Measurements from ENCODE around the gene R3HCC1L. TPM values are rescaled to one million over a fixed set of nuclear protein-coding genes. Genes with fewer than 3 reads are reported as not detected.
"Not testable (repeated sequence)": the region's sequence is repeated elsewhere in the genome, so short reads cannot be mapped to it uniquely, and the experiment has no call there.

Gene R3HCC1L
- total RNA-seq, 2 experiments from 2014 or later = 13.2 to 13.3 TPM

DNA sequence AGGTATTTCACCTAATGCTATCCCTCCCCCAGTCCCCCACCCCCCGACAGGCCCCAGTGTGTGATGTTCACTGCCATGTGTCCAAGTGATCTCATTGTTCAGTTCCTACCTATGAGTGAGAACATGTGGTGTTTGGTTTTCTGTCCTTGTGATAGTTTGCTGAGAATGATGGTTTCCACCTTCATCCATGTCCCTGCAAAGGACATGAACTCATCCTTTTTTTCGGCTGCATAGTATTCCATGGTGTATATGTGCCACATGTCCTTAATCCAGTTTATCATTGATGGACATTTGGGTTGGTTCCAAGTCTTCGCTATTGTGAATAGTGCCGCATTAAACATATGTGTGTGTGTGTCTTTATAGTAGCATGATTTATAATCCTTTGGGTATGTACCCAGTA lies 56.3 kb downstream of the R3HCC1L start:
- H3K27ac Mint-ChIP-seq; H3K4me3 Mint-ChIP-seq; intact Hi-C loops (cut with micrococcal nuclease); POLR2A ChIA-PET; H3K27me3 Mint-ChIP-seq; CTCF ChIA-PET; DNase-seq: not testable (repeated sequence)
- Mint-ChIP-seq H3K9me3 (peaks cover 18% of the 10 kb centered on the region), H3K4me1 (ENCODE audit: low read depth) (peaks cover 18% of the 10 kb centered on the region), H3K36me3 (peaks cover 57% of the 10 kb centered on the region)

DNA sequence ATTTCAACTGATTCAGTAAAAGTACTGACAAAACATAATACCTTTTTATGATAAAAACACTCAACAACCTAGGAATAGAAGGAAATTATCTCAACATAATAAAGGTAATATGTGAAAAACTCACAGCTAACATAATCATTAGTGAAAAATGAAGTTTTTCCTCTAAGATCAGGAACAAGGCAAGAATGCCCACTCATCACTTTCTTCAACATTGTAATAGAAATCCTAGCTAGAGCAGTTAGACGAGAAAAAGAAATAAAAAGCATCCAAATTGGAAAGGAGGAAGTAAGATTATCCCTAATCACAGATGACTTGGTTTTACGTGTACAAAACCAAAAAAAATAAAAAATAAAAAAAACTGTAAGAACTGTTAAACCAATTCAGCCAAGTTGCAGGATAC lies 58.6 kb downstream of the R3HCC1L start:
- peaks cover 44% of the 10 kb centered on the region for H3K36me3 Mint-ChIP-seq

DNA sequence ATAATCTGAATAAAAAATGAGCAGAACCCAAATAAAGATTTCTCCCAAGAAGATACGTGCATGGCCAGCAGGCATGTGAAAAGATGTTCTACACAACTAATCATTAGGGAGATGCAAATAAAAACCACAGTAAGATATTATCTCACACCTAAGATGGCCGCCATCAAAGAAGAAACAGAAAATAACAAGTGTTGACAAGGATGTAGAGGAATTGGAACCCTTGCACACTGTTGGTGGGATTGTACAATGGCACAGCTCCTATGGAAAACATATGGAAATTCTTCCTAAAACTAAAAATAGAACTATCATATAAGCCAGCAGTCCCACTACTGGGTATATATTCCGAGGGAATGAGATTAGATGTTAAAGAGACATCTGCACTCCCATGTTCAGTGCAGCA lies 60.2 kb downstream of the R3HCC1L start:
- H3K9me3 Mint-ChIP-seq = peaks cover 18% of the 10 kb centered on the region
- intact Hi-C loops (cut with micrococcal nuclease) = no loop called here
- no peaks in the 10 kb centered on the region for H3K27me3 Mint-ChIP-seq
- peaks cover 41% of the 10 kb centered on the region for H3K36me3 Mint-ChIP-seq
- CTCF ChIA-PET = no interaction called here
- H3K27ac Mint-ChIP-seq = no peak overlapping the region
- H3K4me1 Mint-ChIP-seq (ENCODE audit: low read depth) = peaks cover 22% of the 10 kb centered on the region
- POLR2A ChIA-PET = no interaction called here
- DNase-seq = no peak
- no peak overlapping the region for H3K4me3 Mint-ChIP-seq

More for the DNA sequence above, 58.6 kb downstream of the R3HCC1L start:
- peaks cover 18% of the 10 kb centered on the region for H3K9me3 Mint-ChIP-seq
- no peak overlapping the region for H3K27ac Mint-ChIP-seq
- peaks cover 22% of the 10 kb centered on the region for H3K4me1 Mint-ChIP-seq (ENCODE audit: low read depth)
- no peak overlapping the region for H3K4me3 Mint-ChIP-seq
- DNase-seq = no peak
- ChIA-PET POLR2A (no interaction called here), CTCF (no interaction called here)
- intact Hi-C loops (cut with micrococcal nuclease) = no loop called here
- H3K27me3 Mint-ChIP-seq = no peaks in the 10 kb centered on the region

DNA sequence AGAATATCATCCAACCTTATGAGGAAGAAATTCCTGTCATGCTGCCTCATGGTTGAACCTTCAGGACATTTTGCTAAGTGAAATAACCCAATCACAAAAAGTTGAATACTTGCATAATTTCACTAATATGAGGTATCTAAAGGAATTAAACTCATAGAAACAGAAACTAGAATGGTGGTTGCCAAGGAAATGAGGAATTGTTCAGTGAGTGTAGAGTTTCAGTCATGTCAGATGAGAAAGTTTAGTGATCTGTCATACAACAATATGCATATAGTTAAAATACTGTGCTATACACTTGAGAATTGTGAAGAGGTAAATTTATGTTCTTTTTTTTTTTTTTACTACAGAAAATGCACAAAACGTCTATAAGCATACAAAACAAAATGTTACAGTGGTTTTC lies 60.7 kb downstream of the R3HCC1L start:
- no peaks in the 10 kb centered on the region for H3K27me3 Mint-ChIP-seq
- H3K9me3 Mint-ChIP-seq = peaks cover 18% of the 10 kb centered on the region
- no peak for DNase-seq
- H3K4me1 Mint-ChIP-seq (ENCODE audit: low read depth) = peaks cover 22% of the 10 kb centered on the region
- H3K4me3 Mint-ChIP-seq = no peak overlapping the region
- POLR2A ChIA-PET = no interaction called here
- peaks cover 36% of the 10 kb centered on the region for H3K36me3 Mint-ChIP-seq
- CTCF ChIA-PET = no interaction called here
- intact Hi-C loops (cut with micrococcal nuclease) = no loop called here
- no peak overlapping the region for H3K27ac Mint-ChIP-seq

DNA sequence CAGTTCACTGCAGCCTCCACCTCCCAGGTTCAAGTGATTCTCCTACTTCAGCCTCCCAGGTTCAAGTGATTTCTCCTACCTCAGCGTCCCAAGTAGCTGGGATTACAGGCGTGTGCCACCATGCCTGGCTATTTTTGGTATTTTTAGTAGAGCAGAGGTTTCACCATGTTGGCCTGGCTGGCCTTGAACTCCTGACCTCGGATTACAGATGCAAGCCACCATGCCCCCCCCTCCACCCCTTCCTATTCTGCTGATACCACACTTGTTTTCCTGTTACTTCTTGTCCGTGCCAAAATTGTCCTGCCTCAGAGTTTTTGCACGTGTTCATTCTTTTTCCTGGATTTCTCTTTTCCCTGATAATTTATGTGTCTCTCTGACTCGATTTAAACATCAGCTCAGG lies 62.5 kb downstream of the R3HCC1L start:
- peaks cover 28% of the 10 kb centered on the region for H3K36me3 Mint-ChIP-seq
- DNase-seq = no peak
- H3K9me3 Mint-ChIP-seq = peaks cover 11% of the 10 kb centered on the region
- H3K4me3 Mint-ChIP-seq = no peak overlapping the region
- CTCF ChIA-PET = interaction anchor here (1.4 kb wide), 1 partner anchor 26 kb away, joined by 4 read pairs; no protein-coding TSS in a partner anchor
- peaks cover 24% of the 10 kb centered on the region for H3K4me1 Mint-ChIP-seq (ENCODE audit: low read depth)
- POLR2A ChIA-PET = no interaction called here
- intact Hi-C loops (cut with micrococcal nuclease) = no loop called here
- no peak overlapping the region for H3K27ac Mint-ChIP-seq
- H3K27me3 Mint-ChIP-seq = no peaks in the 10 kb centered on the region

DNA sequence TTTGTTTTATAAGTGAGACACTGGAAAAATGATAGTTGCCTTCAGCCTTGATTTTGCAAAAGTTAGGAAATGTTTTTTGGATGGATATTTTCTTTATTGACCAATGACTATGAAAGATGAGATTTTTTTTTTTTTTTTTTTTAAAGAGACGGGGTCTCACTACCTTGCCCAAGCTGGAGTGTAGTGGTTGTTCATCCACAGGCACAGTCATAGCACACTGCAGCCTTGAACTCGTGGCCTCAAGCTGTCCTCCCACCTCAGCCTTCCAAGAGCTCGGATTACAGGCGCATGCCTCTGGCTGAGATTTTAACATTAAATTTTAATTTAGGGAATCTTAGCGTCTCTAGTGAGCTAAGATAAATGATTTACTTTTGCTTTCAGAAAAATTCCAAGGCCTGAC lies 67.3 kb downstream of the R3HCC1L start:
- no peak overlapping the region for H3K4me3 Mint-ChIP-seq
- intact Hi-C loops (cut with micrococcal nuclease) = no loop called here
- CTCF ChIA-PET = interaction anchor here (0.6 kb wide), 1 partner anchor 14 kb away, joined by 4 read pairs; no protein-coding TSS in a partner anchor
- peaks cover 11% of the 10 kb centered on the region for H3K4me1 Mint-ChIP-seq (ENCODE audit: low read depth)
- H3K36me3 Mint-ChIP-seq = peaks cover 2% of the 10 kb centered on the region
- POLR2A ChIA-PET = no interaction called here
- no peak for DNase-seq
- no peaks in the 10 kb centered on the region for H3K27me3 Mint-ChIP-seq
- no peaks in the 10 kb centered on the region for H3K9me3 Mint-ChIP-seq
- H3K27ac Mint-ChIP-seq = no peak overlapping the region

DNA sequence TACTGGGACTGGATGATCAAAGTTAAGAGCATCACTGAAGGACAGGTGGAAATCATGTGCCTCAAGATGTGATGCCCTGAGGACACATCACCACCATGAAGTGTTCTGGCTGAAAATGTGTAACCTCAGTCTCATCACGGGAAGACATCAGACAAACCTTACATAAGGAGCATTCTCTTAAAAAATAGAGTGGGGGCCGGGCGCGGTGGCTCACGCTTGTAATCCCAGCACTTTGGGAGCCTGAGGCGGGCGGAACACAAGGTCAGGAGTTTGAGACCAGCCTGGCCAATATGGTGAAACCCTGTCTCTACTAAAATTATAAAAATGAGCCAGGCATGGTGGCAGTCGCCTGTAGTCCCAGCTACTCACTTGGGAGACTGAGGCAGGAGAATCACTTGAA lies 67.9 kb downstream of the R3HCC1L start:
- Mint-ChIP-seq H3K4me1 (ENCODE audit: low read depth) (peaks cover 8% of the 10 kb centered on the region), H3K36me3 (peaks cover 3% of the 10 kb centered on the region), H3K27me3 (no peaks in the 10 kb centered on the region), H3K27ac (no peak overlapping the region), H3K4me3 (no peak overlapping the region), H3K9me3 (no peaks in the 10 kb centered on the region)
- intact Hi-C loops (cut with micrococcal nuclease) = no loop called here
- ChIA-PET POLR2A (no interaction called here), CTCF (no interaction called here)
- no peak for DNase-seq

DNA sequence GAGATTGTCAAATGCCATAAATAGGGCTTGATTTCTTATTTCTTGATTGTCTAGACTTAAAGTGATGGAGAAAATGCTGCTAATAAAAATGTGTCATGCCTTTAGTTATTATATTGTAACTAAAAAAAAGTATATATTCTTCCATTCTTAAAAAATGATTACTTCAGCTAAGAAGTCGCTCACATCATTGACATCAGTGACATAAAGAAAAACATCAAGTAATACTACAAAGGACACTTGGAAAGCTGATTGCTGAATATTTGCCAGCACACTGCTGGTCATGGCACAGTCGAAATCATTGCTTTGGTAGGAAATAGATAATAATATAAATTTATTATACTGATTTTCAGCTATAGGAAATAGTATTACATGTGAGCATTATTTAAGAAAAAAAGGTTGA lies 70.9 kb downstream of the R3HCC1L start:
- CTCF ChIA-PET = interaction anchor here (1.5 kb wide), 1 partner anchor 34 kb away, joined by 7 read pairs; no protein-coding TSS in a partner anchor
- Mint-ChIP-seq H3K36me3 (peaks cover 21% of the 10 kb centered on the region), H3K27ac (no peak overlapping the region), H3K4me3 (no peak overlapping the region), H3K4me1 (ENCODE audit: low read depth) (peaks cover 22% of the 10 kb centered on the region), H3K9me3 (no peaks in the 10 kb centered on the region), H3K27me3 (no peaks in the 10 kb centered on the region)
- intact Hi-C loops (cut with micrococcal nuclease) = loop anchor here (5.0 kb wide), 1 partner anchor 63 kb away; no protein-coding TSS in a partner anchor
- no peak for DNase-seq
- POLR2A ChIA-PET = no interaction called here

DNA sequence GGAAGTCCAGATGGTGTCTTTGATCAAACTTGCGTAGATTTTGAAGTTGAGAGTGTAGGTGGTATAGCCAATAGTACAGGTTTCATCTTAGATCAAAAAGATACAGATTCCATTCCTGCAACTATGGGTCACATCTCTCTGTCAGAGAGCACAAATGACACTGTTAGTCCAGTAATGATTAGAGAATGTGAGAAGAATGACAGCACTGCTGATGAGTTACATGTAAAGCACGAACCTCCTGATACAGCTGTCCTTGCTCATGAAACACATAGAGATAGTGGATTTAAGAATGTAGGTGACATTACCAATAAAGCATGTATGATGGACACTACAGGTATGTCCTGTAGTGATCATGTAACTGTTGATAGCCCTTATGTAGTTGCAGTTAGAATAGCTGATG lies 74.5 kb downstream of the R3HCC1L start:
- no peaks in the 10 kb centered on the region for H3K27me3 Mint-ChIP-seq
- POLR2A ChIA-PET = interaction anchor here (1.1 kb wide), 1 partner anchor 42 kb away, joined by 3 read pairs; no protein-coding TSS in a partner anchor
- peaks cover 41% of the 10 kb centered on the region for H3K4me1 Mint-ChIP-seq (ENCODE audit: low read depth)
- CTCF ChIA-PET = no interaction called here
- H3K4me3 Mint-ChIP-seq = no peak overlapping the region
- H3K36me3 Mint-ChIP-seq = peaks cover 38% of the 10 kb centered on the region
- DNase-seq = no peak
- no peaks in the 10 kb centered on the region for H3K9me3 Mint-ChIP-seq
- H3K27ac Mint-ChIP-seq = no peak overlapping the region
- intact Hi-C loops (cut with micrococcal nuclease) = loop anchor here (5.0 kb wide), 1 partner anchor 67 kb away; no protein-coding TSS in a partner anchor

DNA sequence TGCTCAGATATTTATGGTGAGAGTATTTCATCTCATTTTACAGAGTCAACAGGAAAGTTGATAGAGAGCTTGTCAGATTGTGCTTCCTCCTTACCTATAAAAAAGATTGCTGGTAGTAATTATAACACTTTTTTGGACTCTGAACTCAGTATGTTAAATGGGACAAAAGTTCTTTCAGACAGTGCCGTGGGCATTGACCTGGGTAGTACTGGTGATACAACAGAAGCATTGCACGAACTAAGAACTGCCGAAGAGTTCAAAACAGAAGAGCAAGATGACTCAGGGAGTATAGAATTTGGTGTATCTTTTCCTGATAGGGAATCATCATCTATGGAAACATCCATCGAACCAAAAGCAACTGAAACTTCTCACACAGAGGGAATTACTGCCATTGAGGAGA lies 75.0 kb downstream of the R3HCC1L start:
- CTCF ChIA-PET = interaction anchor here (0.8 kb wide), 1 partner anchor 39 kb away, joined by 3 read pairs; no protein-coding TSS in a partner anchor
- Mint-ChIP-seq H3K27ac (no peak overlapping the region), H3K4me3 (no peak overlapping the region), H3K4me1 (ENCODE audit: low read depth) (peaks cover 44% of the 10 kb centered on the region), H3K9me3 (no peaks in the 10 kb centered on the region), H3K36me3 (peaks cover 38% of the 10 kb centered on the region), H3K27me3 (no peaks in the 10 kb centered on the region)
- intact Hi-C loops (cut with micrococcal nuclease) = loop anchor here (5.0 kb wide), 1 partner anchor 67 kb away; no protein-coding TSS in a partner anchor
- no peak for DNase-seq
- POLR2A ChIA-PET = interaction anchor here (1.1 kb wide), 1 partner anchor 42 kb away, joined by 3 read pairs; no protein-coding TSS in a partner anchor

DNA sequence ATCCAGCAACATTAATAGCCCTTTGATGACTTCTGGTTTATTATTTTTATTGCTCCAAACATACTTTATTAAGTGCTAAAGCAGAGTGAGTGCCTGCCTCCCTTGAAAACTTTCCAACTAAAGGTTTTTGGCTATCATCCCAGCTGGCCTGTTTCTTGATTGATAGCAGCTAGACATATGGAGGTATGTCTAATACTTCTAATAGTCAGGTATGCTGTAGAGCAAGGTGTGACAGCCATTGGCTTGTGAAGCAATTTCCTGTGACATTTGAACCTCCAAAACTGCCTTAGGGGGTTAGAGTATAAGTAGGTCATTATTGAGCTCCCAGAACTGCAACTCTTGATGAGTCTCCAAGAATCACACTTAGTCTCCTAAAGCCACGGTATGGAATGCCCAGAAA lies 77.7 kb downstream of the R3HCC1L start:
- Mint-ChIP-seq H3K4me1 (ENCODE audit: low read depth) (peaks cover 45% of the 10 kb centered on the region), H3K4me3 (no peak overlapping the region), H3K36me3 (peaks cover 48% of the 10 kb centered on the region), H3K27ac (no peak overlapping the region), H3K9me3 (peaks cover 4% of the 10 kb centered on the region), H3K27me3 (no peaks in the 10 kb centered on the region)
- no peak for DNase-seq
- CTCF ChIA-PET = no interaction called here
- intact Hi-C loops (cut with micrococcal nuclease) = no loop called here
- POLR2A ChIA-PET = no interaction called here

DNA sequence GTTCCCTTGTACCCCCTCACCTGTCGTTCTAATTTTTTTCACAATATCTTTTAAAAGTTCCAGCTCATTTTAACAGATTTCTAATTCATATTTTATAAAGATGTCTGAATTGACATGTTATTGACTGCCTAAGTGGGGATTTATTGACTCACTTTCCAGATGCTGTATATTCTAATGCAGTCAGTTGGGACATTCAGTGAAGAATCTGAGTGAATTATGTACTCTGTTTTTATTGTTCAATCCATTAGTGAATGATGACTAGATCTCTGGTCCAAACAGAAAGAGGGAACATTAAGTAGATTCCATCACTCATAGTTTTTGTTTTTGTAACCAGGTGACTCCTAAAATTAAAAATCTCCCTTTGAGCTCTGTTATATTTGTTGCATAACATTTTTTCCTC lies 79.3 kb downstream of the R3HCC1L start:
- DNase-seq = no peak

DNA sequence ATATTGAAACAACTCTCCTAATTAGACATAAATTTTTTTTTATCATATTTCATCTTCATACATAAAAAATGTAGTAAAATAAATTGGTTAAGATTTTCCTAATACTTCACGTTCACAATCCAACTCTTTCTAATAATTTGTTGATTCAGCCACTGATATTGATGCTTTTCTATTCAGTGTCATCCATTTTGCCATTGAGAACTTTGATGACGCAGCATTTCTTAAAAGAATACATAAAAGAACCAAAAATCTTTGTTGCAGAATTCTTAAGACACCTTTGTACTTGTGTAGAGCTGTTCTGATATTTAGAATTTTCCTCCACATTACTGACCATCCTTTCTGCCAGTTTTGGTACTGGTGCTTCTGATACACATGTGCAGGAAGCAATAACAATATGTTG lies 80.9 kb downstream of the R3HCC1L start:
- H3K36me3 Mint-ChIP-seq = peaks cover 51% of the 10 kb centered on the region
- H3K27me3 Mint-ChIP-seq = no peaks in the 10 kb centered on the region
- no peak for DNase-seq
- ChIA-PET CTCF (no interaction called here), POLR2A (no interaction called here)
- intact Hi-C loops (cut with micrococcal nuclease) = no loop called here
- H3K9me3 Mint-ChIP-seq = peaks cover 30% of the 10 kb centered on the region
- H3K4me3 Mint-ChIP-seq = no peak overlapping the region
- H3K4me1 Mint-ChIP-seq (ENCODE audit: low read depth) = peaks cover 31% of the 10 kb centered on the region
- no peak overlapping the region for H3K27ac Mint-ChIP-seq

More for the DNA sequence above, 79.3 kb downstream of the R3HCC1L start:
- Mint-ChIP-seq H3K27ac (no peak overlapping the region), H3K36me3 (peaks cover 52% of the 10 kb centered on the region), H3K9me3 (peaks cover 17% of the 10 kb centered on the region), H3K27me3 (no peaks in the 10 kb centered on the region), H3K4me3 (no peak overlapping the region), H3K4me1 (ENCODE audit: low read depth) (peaks cover 40% of the 10 kb centered on the region)
- POLR2A ChIA-PET = no interaction called here
- CTCF ChIA-PET = no interaction called here
- intact Hi-C loops (cut with micrococcal nuclease) = no loop called here

Measured in activated CD4-positive, alpha-beta memory T cell treated with anti-CD3 and anti-CD28 coated beads for 36 hours (primary cell).